Motor neuron (in vitro differentiated cells): ENCODE data around the gene KIAA0753. TPM values are rescaled to one million over a fixed set of nuclear protein-coding genes. Genes with fewer than 3 reads are reported as not detected.
"Not testable (repeated sequence)": the region's sequence is repeated elsewhere in the genome, so short reads cannot be mapped to it uniquely, and the experiment has no call there.

Experiments used
- ATAC-seq, 8 experiments: fragments of 200-7000 bp; cut with Tn5 transposase; replicated peaks in 6 of 8; 2 replicates each; pipeline ENCODE4 v1.8.0; 2021; ENCODE audit warnings: mild to moderate bottlenecking in 8 of 8, moderate library complexity in 8 of 8
- H3K27ac ChIP-seq, 2 donors: fragments of 250-450 bp; sonication (Bioruptor Pico); 2 replicates each; pipeline ENCODE4 v1.9.0; 2021; ENCODE audit warnings: antibody characterized with exemption in 2 of 2, mild to moderate bottlenecking in 2 of 2, moderate library complexity in 1 of 2
- H3K4me1 ChIP-seq, 2 donors: fragments of 250-450 bp; sonication (Bioruptor Pico); replicated peaks in 1 of 2; 2 replicates each; pipeline ENCODE4 v1.6.1; 2021; ENCODE audit warnings: antibody characterized with exemption in 2 of 2, mild to moderate bottlenecking in 2 of 2, moderate library complexity in 1 of 2
- H3K4me3 ChIP-seq, 5 donors: fragments of 250-450 bp; sonication (Bioruptor Pico); 2 replicates each; pipeline ENCODE4 v1.9.0; 2021; ENCODE audit warnings: antibody characterized with exemption in 5 of 5, mild to moderate bottlenecking in 5 of 5, moderate library complexity in 4 of 5
- WGBS, 10 experiments: fragments of 450-650 bp; shearing (Covaris generic); methylation state at CpG; one replicate each; pipeline ENCODE4 v1.0.0; 2022; 5-methylcytosine and 5-hydroxymethylcytosine counted together
- in situ Hi-C, 9 experiments: fragments of 400-800 bp; cut with MboI; loops; one replicate each; pipeline ENCODE4 v1.15.0; 2021; ENCODE audit warnings: low sequenced_read_pairs in 9 of 9, low pct_unique_long_range_greater_than_20kb in 2 of 9; ENCODE audit not compliant: unreplicated experiment in 9 of 9
- total RNA-seq, 8 experiments: library from RNA; unstranded; fragments of 300-600 nt; gene quantifications; 2 replicates each; pipeline versions ENCODE4 v1.2.3 to v1.2.4, GENCODE V29; 2022

Gene KIAA0753
- total RNA-seq, 8 experiments from 2014 or later = 12.6 to 32.2 (median 19.3) TPM

- in situ Hi-C loops = loop anchor here in 5 of 9 experiments (10.0 to 25.0 kb wide), 5 partner anchors 98 to 346 kb away; partner anchors contain the start of genes BCL6B (in 2 of the 5), RNASEK (in 2 of the 5) and TEKT1 (in 1 of the 5)
Observed at GRCh38 chr17:6666557-6666956, 26.0 kb upstream of the KIAA0753 start.

DNA sequence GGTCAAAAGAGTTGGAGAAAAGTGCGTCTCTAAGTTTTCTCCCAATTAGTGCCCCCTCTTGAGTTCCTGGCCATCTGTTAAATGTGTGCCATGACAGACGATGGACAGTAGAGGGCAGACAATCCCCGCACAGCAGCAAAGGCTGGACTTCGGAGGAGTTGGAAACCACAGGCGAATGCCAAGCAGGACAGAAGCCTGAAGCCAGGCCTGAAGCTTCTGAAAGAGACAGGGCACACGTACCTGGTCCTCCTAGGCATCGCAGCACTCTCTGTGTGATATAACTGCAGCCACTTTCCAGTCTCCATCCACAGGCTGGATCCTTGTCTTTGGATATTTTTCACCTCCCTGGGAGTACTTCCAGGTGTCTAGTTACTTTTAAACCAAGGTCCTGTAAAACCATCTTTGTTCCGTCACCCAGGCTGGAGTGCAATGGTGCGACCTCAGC lies 25.6 kb upstream of the KIAA0753 start:
- in situ Hi-C loops = loop anchor here in 5 of 9 experiments (10.0 to 25.0 kb wide), 5 partner anchors 99 to 346 kb away; partner anchors contain the start of genes BCL6B (in 2 of the 5), RNASEK (in 2 of the 5) and TEKT1 (in 1 of the 5)
- no peak overlapping the region for H3K27ac ChIP-seq
- WGBS, 10 experiments = 0 to 16% (median 7%) methylated on average over 2 to 7 of the region's 9 CpGs; no CpG with 5 or more reads in 3 of the 10 experiments
- no peaks in the 10 kb centered on the region for H3K4me1 ChIP-seq
- H3K4me3 ChIP-seq = no peak overlapping the region
- ATAC-seq = peak; percentile 76 to 99 (median 94)

More at GRCh38 chr17:6666557-6666956, 26.0 kb upstream of the KIAA0753 start:
- 87 to 100% (median 94%) methylated on average over 3 to 6 of the region's 6 CpGs; no CpG with 5 or more reads in 7 of the 10 experiments for WGBS, 10 experiments
- no peaks in the 10 kb centered on the region for H3K4me1 ChIP-seq
- no peak overlapping the region for H3K27ac ChIP-seq
- no peak overlapping the region for H3K4me3 ChIP-seq
- ATAC-seq = no peak

DNA sequence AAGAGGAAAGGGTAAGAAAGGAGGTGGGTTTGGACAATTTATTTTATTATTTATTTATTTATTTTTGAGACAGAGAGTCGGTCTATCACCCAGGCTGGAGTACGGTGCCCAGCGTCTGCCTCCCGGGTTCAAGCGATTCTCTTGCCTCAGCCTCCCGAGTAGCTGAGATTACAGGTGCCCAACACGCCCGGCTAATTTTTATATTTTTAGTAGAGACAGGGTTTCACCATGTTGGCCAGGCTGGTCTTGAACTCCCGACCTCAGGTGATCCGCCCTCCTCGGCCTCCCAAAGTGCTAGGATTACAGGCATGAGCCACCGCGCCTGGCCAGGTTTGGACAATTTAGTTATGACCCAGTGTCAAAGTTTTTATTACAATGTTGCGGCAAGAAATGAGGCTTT lies 22.7 kb upstream of the KIAA0753 start:
- not testable (repeated sequence) for ATAC-seq, H3K4me1 ChIP-seq, H3K4me3 ChIP-seq, H3K27ac ChIP-seq
- 20 to 100% (median 80%) methylated on average over 1 to 11 of the region's 14 CpGs; no CpG with 5 or more reads in 1 of the 10 experiments for WGBS, 10 experiments
- in situ Hi-C loops = loop anchor here in 5 of 9 experiments (10.0 to 25.0 kb wide), 5 partner anchors 102 to 349 kb away; partner anchors contain the start of genes BCL6B (in 2 of the 5), RNASEK (in 2 of the 5) and TEKT1 (in 1 of the 5)

GRCh38 chr17:6661464-6661848 lies 20.9 kb upstream of the KIAA0753 start:
- 0 to 72% (median 53%) methylated on average over 1 to 2 of the region's 2 CpGs for WGBS, 10 experiments
- no peaks in the 10 kb centered on the region for H3K4me1 ChIP-seq
- no peak overlapping the region for H3K27ac ChIP-seq
- H3K4me3 ChIP-seq = no peak overlapping the region
- in situ Hi-C loops = loop anchor here in 5 of 9 experiments (10.0 to 25.0 kb wide), 5 partner anchors 103 to 351 kb away; partner anchors contain the start of genes BCL6B (in 2 of the 5), RNASEK (in 2 of the 5) and TEKT1 (in 1 of the 5)
- ATAC-seq = no peak

- 0 to 64% (median 19%) methylated on average over 1 to 6 of the region's 11 CpGs; no CpG with 5 or more reads in 5 of the 10 experiments for WGBS, 10 experiments
- ATAC-seq = no peak
- Histone ChIP-seq H3K27ac (no peak overlapping the region), H3K4me1 (no peaks in the 10 kb centered on the region), H3K4me3 (no peak overlapping the region)
- in situ Hi-C loops = loop anchor here in 5 of 9 experiments (10.0 to 25.0 kb wide), 5 partner anchors 104 to 351 kb away; partner anchors contain the start of genes BCL6B (in 2 of the 5), RNASEK (in 2 of the 5) and TEKT1 (in 1 of the 5)
Observed at GRCh38 chr17:6660805-6661463, 20.4 kb upstream of the KIAA0753 start.

DNA sequence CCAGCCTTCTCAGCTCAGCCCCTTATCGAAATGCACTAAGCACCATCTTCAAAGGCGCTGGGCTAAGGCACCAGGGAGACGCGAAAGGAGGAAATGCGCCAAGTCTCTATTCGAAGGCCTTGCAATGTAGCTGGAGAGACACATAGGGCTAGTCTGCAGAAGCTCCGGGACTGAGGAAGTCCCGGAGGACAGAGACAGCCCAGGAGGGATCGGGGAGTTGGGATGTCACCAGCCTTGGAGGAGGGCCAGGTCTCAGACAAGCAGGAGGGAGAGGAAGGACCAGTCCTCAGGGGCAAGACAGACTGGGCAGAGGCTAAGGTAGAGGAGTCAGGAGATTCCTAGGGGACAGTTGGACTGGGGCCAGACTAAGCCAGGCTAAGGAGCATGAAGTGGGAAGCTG lies 19.6 kb upstream of the KIAA0753 start:
- WGBS, 10 experiments = 48 to 100% (median 58%) methylated on average over 1 to 8 of the region's 9 CpGs; no CpG with 5 or more reads in 2 of the 10 experiments
- ATAC-seq = no peak
- H3K27ac ChIP-seq = no peak overlapping the region
- peaks cover 1 to 3% of the 10 kb centered on the region in 2 donors for H3K4me1 ChIP-seq
- in situ Hi-C loops = loop anchor here in 5 of 9 experiments (10.0 to 25.0 kb wide), 5 partner anchors 105 to 352 kb away; partner anchors contain the start of genes BCL6B (in 2 of the 5), RNASEK (in 2 of the 5) and TEKT1 (in 1 of the 5)
- H3K4me3 ChIP-seq = no peak overlapping the region

- H3K4me3 ChIP-seq, H3K27ac ChIP-seq, ATAC-seq: not testable (repeated sequence)
- peaks cover 17 to 18% of the 10 kb centered on the region in 2 donors for H3K4me1 ChIP-seq
- in situ Hi-C loops = loop anchor here in 3 of 9 experiments (25.0 kb wide), 2 partner anchors 179 to 354 kb away; partner anchors contain the start of genes BCL6B (in 2 of the 3), RNASEK (in 2 of the 3) and TEKT1 (in 1 of the 3)
- 80% methylated on average over 1 of the region's 5 CpGs; no CpG with 5 or more reads in 9 of the 10 experiments for WGBS, 10 experiments
Observed at GRCh38 chr17:6658411-6658810, 17.9 kb upstream of the KIAA0753 start.

DNA sequence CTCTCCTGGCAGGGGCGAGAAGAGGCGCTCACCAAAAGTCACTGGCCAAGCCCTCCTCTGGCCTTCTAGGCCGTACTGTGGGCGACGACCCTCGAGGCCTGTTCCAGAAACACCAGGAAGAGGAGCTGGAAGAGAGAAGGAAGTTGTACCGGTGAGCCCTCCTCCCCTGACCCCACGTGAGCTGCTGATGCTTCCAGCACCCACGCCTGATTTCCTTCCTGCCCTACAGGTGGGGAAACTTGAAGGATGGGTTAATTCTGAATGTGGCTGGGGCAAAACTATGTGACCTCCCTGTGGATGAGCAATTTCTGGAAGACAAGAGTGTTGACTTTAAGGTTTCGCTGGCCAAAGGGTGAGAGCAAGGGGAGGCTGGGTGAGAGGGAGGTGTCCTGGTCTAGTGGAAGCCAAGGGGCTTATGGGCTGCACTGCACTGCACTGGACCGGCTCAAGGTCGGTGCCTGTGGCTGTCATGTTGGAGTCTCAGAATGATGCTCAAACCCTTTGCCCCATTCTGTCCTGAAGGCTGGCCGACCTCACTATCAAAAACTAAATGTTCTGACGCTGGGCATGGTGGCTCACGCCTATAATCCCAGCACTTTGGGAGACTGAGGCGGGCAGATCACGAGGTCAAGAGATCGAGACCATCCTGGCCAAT lies 17.2 kb upstream of the KIAA0753 start:
- peak overlapping the region in 1 of 5 donors; percentile 34 for H3K4me3 ChIP-seq
- in situ Hi-C loops = loop anchor here in 3 of 9 experiments (25.0 kb wide), 2 partner anchors 180 to 355 kb away; partner anchors contain the start of genes BCL6B (in 2 of the 3), RNASEK (in 2 of the 3) and TEKT1 (in 1 of the 3)
- WGBS, 10 experiments = 38 to 79% (median 60%) methylated on average over 1 to 8 of the region's 18 CpGs; no CpG with 5 or more reads in 3 of the 10 experiments
- H3K27ac ChIP-seq = no peak overlapping the region
- ATAC-seq = no peak
- peaks cover 23 to 24% of the 10 kb centered on the region in 2 donors for H3K4me1 ChIP-seq

- Histone ChIP-seq H3K4me3 (peak overlapping the region in 3 of 5 donors; percentile 14 to 34 (median 23)), H3K4me1 (peaks cover 30 to 32% of the 10 kb centered on the region in 2 donors)
- peak; percentile 12 to 59 (median 21) for ATAC-seq
- WGBS, 10 experiments = 7 to 45% (median 20%) methylated on average over 1 to 4 of the region's 55 CpGs; no CpG with 5 or more reads in 7 of the 10 experiments
- in situ Hi-C loops = loop anchor here in 3 of 9 experiments (25.0 kb wide), 2 partner anchors 180 to 355 kb away; partner anchors contain the start of genes BCL6B (in 2 of the 3), RNASEK (in 2 of the 3) and TEKT1 (in 1 of the 3)
- not testable (repeated sequence) for H3K27ac ChIP-seq
Observed at GRCh38 chr17:6656797-6657632, 16.5 kb upstream of the KIAA0753 start.

DNA sequence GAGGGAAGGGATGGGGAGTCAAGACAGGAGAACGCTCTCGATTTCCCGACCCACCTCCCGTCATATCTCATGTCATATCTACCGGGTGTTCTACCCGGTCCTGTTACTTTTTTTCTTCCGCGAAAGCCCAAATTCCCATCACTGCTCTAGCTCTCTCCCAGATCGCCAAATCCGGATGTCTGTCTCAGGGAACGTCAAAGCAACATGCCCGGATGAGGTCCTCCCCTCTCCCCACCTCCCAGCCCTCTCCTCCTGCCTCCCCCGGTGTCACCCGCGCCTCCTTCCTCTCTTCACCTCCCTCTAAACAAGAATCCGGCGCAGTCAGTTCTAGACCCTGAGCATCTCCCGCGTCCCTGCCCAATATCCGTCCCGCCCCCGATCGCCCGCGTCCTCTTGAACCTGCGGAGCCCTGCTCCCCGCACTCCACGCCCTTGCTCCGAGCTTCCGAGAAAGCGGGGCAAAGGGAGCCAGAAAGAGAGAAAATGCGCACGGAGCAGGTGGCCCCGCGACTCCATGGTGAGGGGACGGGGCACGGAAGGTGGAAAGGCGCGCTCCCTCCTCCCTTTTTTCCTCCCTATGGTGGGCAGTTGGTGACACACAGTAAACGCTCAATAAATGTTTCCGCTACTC lies 15.3 kb upstream of the KIAA0753 start:
- in situ Hi-C loops = loop anchor here in 3 of 9 experiments (25.0 kb wide), 2 partner anchors 181 to 356 kb away; partner anchors contain the start of genes BCL6B (in 2 of the 3), RNASEK (in 2 of the 3) and TEKT1 (in 1 of the 3)
- peak overlapping the region in 3 of 5 donors; percentile 19 to 34 (median 20) for H3K4me3 ChIP-seq
- ATAC-seq, H3K27ac ChIP-seq: not testable (repeated sequence)
- WGBS, 10 experiments = 0% methylated on average over 1 of the region's 41 CpGs; no CpG with 5 or more reads in 9 of the 10 experiments
- peaks cover 32 to 33% of the 10 kb centered on the region in 2 donors for H3K4me1 ChIP-seq
